Right renal cortex interstitium (tissue), 3 donors: Measurements from ENCODE around the gene CMSS1. TPM values are rescaled to one million over a fixed set of nuclear protein-coding genes. Genes with fewer than 3 reads are reported as not detected.

Experiments
- DNase-seq, 3 donors: peaks; one replicate each; pipeline ENCODE4 v3.0.0-alpha.2; 2013; ENCODE audit warnings: low read depth in 3 of 3, low spot score in 2 of 3
- polyA plus RNA-seq, 3 donors: library from polyadenylated mRNA; unstranded; fragments of 120-200 nt; gene quantifications; one replicate each; pipeline ENCODE4 v1.2.1, GENCODE V29; 2013; ENCODE audit not compliant: insufficient read length in 3 of 3

CMSS1 gene
- polyA plus RNA-seq, 3 donors = 39.7 to 48.9 (median 46.4) TPM

DNA sequence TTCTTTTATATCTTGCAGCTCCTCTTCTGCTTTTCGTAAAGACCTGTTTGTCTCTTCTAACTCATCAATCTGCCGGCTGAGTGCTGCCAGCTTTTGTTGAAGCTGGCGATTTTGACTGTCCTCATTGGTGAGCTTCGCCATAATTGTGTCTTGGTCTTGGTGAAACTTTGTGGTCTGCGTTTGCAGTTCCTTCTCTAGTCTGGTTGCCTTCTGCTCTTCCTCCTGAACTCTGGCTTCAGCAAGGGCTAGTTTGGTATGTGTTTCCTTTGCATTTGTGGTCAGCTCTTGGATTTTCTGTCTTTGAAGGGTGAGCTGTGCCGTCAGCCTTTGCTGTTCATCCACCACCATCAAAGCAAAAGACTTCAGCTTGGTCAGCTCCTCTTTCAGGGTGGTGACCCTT, 32.9 kb downstream of the CMSS1 start:
- no peak for DNase-seq

DNA sequence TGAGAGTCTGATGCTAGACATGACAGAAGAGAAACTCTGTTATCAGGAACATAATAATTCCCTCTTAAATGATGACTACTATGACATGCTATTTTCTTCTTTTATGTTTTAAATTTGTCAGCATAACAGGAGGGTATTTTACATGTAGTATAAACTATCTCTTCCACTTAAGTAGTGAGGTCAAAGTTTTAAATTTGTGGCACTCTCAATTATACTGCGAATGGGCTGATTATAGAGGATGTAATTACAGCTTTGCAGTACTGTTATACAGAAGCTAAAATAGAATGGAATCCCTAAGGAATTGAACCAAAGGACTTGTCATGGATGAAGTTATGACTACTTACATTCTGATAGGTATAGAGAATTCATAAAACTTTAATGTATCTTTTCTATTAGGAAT, 34.3 kb downstream of the CMSS1 start:
- no peak for DNase-seq

DNA sequence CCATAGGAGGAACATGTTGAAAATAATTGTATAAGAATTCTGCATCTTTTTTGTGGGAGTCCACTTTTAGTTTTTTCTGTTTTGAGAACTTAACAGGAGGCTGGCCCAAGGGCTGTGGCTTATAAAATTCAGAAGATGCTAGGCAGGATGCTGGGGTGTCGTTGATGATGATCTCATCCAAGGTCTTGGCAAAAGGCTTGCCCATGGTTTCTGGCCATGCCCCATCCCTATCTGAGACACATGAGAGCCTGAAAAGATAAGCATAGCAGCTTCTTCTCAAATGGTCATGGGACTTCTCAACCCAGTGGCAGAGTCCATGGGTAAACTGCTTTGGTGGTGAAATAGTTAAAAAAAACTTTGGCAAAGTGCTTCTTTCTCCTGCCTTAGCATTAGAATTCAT, 35.2 kb downstream of the CMSS1 start:
- no peak for DNase-seq

DNA sequence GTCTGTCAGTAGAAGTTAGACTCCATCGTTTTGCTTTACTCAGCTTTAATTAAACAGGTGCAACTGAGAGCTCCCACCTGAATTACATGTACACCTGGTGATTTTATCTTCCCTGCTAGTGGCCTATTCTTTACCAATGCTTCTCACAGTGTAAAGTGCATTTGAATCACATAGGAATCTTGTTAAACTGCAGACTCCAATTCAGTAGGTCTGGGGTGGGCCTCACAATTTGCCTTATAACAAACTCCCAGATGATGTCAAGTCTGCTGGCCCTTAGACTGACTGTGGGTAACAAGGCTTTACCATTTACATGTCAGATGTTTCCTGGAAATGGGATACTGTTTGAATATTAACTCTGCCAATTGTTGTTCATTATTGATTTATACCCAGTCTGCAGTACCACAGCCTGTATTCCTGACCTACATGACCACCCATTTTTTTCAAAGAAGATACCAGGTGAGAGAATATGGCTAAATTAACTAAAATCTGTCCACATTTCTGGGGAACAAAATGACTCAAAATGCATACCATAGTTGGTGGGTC, 37.2 kb downstream of the CMSS1 start:
- DNase-seq = no peak

DNA sequence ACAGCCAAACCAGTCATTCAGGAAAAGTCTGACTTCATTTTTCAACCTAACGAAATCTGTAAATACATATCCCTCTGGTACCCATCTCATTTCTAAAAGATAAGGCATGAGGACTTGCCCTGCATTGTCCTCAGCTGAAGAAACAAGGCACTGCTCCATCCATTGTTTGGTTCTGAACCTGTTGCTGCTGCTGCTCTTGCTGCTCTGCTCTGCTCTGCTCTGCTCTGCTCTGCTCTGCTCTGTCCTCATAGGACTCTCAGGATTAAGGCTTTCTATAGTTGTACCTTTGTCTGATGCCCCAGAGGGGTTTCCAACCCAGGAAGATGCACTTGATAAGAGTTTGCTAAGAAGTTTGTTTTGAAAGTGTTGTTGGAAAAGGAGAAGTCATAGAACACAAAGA, 38.2 kb downstream of the CMSS1 start:
- DNase-seq = no peak

DNA sequence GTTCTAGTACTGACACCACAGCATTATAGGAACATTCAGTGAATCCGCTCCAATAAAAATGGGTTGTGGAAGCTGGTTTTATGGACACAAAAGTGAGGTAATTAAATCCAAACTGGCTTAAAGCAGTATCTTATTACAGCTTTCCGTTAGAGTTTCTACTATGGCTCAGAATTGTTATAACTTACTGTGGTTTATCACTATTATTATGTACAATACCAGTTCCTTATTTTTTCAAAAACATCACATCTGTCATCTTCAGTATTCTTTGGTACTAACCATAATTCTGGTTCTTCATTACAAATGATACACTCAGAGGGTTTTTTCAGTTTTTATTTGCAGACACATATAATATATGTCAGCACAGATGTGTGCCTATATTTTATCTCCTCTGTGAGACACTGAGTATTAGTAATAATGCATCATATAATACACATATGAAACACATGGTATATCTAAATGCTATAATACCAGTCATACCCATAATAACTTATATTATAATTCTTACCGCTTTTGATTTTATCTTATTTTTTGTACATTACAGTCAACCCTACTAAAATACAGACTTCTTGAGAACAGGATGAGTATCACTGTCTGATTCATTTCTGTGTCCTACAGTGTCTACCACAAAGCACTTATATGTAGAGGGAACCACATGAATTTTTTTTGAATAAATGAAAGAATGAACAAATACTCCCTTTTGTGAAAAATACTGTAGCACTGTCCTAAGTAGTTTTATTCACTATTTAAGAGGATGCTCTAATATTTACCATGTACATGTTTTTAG, 39.0 kb downstream of the CMSS1 start:
- no peak for DNase-seq

DNA sequence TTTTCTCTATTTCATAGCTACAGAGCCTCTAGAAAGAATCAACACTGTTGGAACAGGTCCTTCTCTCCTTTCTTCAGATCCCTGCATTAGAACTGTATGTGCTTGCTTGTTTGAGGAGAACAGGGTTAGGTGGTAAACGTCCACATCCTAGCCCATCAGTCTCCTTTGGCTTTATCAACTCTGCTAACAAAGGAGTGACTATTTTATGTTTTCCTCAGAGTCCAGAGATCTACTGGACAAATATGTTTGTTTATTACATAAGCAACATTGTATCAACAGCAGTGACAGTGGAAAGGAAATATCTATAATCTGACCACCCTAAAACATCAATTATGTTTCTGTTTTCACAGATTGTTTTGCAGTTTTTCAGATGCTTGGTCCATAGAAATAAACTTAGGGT, 39.6 kb downstream of the CMSS1 start:
- DNase-seq = no peak

DNA sequence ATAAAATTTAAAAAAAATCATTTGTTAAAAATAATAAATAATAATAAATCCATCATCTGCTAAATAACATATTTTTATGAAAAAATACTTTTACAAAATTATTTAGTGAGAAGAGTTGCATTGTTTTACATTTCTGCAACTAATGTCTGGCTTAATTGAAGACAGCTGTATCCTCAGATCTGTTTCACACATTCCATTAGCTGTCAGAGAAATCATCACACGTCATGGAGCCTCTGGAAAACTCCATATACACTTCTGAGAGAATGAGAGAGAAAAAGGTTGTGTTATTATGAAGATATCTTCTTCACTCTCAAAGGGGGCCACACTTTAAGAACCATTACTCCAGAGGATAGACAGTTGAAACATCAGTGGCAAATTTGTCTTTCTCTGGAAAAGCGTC, 40.8 kb downstream of the CMSS1 start:
- no peak for DNase-seq

DNA sequence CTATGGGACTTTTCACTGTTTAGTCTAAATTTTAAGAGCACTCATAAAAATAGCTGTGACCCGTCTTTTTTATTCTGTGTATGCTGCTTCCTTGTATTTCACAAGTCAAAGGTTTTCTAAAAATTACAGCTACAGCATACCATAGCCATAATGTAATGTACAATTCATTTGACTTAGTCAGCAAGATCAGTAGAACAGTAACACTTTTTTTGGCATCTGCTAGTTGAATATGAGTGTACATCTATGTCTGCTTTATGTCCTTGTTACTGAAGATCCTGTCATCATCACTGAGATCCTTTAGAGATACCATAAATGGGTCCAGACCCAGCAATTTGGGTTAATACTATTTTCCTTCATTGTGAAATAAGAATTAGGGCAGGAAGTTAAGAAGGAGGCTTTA, 42.2 kb downstream of the CMSS1 start:
- DNase-seq = no peak

DNA sequence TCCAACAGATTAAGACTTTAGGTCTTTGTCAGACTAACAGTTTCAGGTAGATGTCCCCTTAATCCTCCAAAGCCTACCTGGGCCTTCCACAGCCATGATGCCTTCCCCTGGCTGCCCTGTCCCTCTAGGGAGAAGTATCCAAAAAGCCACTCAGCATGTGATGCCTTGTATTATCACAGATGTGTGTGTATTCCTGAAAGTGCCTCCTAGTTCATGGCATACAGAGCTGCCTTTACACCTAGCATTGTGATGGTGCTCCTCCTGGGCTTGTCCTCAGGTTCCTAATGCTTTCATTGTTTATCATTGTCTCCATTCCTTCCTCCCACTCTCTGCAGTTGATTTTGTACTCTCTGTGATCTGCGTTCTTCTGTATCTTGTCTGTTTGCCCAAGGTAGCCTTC, 43.6 kb downstream of the CMSS1 start:
- DNase-seq = no peak

DNA sequence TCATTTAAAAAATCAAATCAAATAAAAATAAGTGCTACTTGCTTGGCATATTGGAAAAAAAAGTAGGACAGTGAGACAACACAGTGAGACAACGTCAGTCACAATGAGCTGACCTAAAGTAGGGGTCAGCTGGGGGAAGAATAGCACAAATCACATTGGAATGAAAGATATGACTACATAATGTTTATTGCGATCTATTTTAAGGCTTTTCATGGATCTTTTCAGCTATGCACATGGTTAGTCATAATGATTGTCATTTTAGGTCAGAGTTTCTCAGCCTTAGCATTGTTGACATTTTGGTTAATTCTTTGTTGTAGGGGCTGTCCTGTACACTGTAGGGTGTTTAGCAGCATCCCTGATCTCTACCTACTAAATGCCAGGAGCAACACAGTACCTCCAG, 44.5 kb downstream of the CMSS1 start:
- DNase-seq = no peak

DNA sequence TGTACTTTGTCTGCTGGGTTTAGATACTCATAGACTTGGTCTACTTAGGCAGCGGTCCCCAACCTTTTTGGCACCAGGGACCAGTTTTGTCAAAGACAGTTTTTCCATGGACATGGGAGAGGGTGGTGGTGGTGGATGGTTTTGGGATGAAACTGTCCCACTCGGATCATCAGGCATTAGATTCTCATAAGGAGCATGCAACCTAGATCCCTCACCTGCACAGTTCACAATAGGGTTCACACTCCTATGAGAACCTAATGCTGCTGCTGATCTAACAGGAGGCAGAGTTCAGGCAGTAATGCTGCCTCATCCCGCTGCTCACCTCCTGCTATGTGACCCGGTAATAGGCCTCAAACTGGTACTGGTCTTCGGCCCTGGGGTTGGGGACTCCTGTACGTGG, 45.3 kb downstream of the CMSS1 start:
- DNase-seq = no peak

DNA sequence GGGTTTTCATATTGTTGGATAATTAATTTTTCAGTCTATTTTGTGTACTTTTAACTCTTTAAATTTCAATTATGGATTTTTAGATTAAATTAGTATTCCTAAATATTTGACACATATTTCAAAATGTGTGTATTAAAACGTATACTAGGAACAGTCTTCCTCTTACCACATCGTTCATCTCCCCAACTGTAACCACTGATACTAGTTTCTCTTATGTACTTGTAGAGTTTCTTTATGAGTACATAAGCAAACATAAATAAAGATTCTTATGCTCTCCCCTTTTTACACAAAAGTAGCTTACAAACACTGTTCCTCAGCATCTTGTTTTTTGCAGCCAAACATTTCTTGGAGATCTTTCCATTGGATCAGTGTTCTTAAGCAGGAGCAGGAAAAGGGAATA, 45.9 kb downstream of the CMSS1 start:
- DNase-seq = no peak

DNA sequence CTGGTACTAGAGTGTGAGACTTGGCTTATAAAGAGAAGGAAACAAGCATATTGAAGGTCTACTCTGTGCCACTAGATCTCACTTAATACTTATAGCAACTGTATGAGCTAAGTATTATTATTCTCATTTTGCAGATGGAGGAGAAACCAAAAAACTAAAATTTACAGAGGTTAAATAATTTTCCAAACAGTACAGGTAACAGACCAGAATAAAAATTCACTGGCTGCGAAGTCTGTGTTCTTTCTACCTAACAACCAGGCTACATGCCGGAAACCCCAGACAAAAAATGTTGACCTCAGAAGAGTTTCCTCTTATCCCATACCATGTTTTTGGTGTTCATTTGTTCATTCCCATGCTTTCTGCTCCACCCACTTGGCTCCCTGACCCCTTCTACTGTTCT, 46.6 kb downstream of the CMSS1 start:
- no peak for DNase-seq

DNA sequence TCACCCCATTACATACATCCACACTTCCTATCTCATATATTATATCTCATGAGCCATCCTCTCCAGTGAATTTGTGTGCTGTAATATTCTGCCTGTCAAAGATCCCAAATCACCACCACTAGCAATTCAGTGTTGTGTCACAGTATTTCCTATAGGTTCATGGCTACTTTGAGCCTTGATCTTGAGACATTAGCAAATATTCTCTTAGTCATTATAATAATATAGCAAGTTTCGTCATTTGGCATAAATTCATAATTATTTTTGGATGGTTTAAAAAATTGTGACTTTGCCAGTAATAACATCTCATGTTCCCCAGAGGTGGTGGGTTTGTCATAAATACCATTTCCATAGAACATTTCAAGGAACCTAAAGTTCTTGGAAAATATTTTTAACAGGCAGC, 47.7 kb downstream of the CMSS1 start:
- DNase-seq = no peak

DNA sequence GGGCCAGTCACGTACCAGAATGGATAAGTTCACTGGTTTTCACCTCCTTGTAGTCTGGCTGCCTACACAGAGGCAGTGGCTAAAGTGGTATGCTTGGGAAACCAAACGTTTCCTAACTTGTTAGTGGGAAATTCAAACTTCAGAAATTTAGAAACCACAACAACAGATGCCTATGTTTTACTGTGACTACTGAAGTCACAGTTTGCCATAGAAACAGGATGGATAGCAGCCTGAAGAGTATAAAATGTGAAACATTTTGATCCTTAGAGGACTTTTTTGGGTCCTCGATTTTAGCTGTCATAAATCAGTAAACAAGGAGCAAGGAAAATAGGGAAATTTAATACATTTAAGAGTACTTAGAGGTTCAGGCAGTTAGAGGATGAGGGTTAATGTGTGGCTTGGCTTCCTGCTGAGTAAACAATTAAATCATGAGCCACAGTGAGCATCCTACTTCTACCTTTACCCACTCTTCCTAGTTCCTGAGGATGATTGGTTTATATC, 48.6 kb downstream of the CMSS1 start:
- DNase-seq = no peak

DNA sequence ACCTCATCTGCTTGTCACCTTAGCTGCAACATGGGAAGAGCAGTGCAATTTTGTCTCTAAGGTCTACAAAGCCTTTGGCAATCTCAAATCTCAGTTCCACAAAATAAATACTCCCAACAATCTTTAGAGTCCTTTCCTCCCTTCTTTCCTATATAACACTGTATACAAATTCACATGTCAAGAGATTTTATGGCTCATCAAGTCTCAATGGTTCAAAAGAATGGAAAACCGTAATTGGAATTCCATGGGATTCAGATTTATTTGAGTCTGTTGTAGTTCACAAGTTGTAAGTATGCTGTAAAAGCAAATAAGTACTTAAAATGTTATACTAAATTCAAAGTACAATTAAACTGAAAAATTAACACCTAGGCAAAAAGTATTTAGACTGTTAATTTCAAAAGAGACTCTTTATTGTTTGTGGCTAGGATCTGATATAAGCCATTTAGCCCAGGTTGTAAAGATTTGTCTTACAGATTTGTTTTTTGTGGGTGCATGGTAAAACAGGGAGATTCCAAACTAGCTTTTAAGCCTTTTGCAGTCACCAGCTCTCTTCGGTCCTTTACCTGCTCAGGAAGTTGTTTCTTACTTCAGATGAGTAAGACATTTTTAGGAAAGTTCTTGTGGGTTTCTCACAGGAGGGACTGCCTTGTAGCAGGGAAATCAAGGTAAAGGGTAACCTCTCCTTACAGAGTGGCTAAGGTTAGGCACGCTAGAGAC, 50.1 kb downstream of the CMSS1 start:
- no peak for DNase-seq

DNA sequence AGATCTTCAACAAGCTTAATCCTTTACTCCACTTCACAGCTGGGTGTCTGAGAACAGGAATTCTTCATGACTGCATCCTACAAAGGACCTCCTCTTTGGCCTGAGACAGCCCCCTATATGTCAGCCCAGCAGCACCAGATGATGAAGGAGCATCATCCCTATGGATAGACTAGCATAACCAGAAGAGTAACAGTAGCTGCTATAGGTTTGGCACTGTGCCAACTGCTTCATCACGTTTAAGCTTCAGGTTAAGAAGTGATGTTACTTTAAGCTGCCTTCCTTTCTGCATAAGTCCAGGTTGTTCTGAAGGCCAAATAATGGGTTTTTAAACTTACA, 50.6 kb downstream of the CMSS1 start:
- DNase-seq = no peak

DNA sequence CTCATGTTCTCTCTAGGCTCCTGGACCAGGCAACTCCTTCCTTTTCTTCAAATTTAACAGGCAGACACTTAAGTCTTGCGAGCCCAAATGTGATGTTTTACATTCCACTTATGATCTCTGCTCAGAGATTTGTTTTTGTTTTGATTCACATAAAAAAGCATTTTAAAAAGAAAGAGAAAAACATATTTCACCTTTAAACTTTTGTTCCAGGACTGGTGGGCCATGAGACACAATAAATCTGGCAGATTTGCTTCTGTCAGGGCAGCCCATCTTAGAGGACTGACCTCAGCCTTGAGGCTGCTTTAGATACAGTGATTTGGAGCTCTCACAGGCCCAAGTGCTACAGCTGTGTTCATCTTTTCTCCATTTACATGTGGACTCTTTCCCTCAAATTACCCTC, 52.0 kb downstream of the CMSS1 start:
- DNase-seq = no peak

DNA sequence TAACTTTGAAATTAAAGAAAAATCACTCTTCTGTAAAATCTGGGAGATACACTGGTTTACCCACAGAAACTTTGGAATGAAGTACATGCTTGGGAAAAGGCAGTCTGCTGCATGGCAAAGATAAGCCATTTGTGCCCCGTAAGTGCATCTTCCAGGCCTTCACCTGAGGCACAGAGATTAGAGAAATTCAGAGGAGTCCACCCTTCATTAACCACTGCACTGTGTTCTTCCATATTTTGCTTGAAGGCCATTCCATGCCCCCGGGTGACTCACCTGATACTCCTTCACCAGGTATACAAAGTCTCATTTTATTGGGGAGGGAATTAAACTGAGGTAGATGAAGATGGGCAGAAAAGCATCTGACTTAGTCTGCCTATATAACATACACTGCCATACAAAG, 53.0 kb downstream of the CMSS1 start:
- no peak for DNase-seq

DNA sequence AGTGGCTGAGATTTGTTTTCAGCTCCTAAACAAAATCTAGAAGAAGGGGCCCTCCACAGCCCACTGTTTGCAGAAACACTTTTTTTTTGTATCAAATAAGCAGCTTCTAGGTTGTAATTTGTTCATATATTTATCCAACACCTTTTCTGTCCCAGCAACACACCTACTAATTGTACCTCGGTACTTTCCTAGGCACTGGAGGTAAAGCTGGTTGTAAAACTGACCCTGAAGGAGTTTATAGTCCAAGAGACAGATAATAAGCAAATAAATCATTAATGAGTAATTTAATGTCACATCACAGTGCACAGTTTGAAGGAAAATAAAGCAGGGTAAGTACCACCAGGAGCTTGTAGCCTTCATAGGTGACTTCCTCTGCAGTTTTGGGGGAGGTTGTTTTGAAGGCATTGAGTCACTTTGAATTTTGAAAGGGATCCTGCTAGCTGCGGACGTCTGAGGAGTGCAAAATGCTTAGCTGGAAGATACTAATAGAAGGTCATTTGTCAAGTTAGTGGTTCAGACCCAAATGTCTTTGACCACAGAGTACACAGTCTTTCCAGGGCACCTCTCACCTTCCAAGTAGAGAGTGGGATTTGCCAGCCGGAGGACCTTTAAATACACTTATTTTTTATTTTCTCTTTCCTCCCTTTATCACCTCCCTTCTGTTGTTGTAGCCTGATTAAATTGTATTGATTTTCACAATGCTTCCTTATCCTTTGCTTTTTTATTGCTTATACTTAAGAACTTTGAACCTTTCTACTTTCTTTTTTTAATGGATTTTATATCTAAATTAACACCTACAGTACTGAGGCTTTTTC, 53.8 kb downstream of the CMSS1 start:
- DNase-seq = no peak
